Epithelial cell of alveolus of lung (primary cell): ENCODE results near the gene NBR1. TPM values are rescaled to one million over a fixed set of nuclear protein-coding genes. Genes with fewer than 3 reads are reported as not detected.

Experiments
- total RNA-seq: library from RNA; depleted of rRNA; stranded (reverse); fragments of >200 nt; gene quantifications from 2 replicates; pipeline ENCODE4 v1.2.1, GENCODE V29; 2015

NBR1 gene, protein sequence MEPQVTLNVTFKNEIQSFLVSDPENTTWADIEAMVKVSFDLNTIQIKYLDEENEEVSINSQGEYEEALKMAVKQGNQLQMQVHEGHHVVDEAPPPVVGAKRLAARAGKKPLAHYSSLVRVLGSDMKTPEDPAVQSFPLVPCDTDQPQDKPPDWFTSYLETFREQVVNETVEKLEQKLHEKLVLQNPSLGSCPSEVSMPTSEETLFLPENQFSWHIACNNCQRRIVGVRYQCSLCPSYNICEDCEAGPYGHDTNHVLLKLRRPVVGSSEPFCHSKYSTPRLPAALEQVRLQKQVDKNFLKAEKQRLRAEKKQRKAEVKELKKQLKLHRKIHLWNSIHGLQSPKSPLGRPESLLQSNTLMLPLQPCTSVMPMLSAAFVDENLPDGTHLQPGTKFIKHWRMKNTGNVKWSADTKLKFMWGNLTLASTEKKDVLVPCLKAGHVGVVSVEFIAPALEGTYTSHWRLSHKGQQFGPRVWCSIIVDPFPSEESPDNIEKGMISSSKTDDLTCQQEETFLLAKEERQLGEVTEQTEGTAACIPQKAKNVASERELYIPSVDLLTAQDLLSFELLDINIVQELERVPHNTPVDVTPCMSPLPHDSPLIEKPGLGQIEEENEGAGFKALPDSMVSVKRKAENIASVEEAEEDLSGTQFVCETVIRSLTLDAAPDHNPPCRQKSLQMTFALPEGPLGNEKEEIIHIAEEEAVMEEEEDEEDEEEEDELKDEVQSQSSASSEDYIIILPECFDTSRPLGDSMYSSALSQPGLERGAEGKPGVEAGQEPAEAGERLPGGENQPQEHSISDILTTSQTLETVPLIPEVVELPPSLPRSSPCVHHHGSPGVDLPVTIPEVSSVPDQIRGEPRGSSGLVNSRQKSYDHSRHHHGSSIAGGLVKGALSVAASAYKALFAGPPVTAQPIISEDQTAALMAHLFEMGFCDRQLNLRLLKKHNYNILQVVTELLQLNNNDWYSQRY
- 58.8 and 106 TPM in 2 replicates for total RNA-seq

DNA sequence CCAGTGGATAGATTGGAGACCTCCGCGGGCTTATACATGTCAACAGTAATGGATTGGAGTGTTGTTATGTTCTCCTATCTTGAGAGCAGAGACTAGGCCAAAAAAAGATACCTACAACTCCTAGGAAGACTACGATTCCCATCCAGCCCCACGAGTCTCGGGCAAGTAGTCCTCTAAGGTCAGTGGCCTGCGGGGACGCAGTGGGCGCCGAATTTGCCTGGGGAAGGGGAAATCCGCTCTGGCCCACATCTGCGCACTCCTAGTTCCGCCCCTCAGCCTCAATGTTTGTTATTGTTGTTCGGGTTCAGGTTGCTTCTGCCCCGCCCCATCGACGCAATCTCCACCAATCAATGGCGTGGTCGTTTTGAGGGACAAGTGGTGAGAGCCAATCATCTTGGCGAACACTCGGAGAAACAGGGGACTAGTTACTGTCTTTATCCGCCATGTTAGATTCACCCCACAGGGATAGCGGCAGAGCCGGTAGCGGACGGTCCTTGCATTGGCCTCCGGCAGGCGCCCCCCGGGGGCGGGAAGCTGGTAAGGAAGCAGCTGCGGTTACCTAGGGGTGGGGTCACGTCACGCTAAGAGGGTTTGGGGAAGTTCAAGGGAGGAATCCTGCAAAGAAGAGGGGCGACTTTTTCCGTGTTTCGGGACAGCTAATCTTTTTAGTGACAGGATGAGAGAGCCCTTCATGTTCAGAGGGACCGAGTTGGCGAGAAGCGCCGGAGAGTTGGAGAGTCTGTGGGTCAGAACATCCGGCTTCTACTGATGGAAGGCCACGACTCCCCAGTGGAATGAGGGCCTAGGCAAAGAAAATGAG, at the start of gene NBR1:
Gene NBR1, plus strand, starts transcription at position 449 of the 820 bp plus-strand sequence. CDS start 4,586 bp downstream, outside the sequence.

DNA sequence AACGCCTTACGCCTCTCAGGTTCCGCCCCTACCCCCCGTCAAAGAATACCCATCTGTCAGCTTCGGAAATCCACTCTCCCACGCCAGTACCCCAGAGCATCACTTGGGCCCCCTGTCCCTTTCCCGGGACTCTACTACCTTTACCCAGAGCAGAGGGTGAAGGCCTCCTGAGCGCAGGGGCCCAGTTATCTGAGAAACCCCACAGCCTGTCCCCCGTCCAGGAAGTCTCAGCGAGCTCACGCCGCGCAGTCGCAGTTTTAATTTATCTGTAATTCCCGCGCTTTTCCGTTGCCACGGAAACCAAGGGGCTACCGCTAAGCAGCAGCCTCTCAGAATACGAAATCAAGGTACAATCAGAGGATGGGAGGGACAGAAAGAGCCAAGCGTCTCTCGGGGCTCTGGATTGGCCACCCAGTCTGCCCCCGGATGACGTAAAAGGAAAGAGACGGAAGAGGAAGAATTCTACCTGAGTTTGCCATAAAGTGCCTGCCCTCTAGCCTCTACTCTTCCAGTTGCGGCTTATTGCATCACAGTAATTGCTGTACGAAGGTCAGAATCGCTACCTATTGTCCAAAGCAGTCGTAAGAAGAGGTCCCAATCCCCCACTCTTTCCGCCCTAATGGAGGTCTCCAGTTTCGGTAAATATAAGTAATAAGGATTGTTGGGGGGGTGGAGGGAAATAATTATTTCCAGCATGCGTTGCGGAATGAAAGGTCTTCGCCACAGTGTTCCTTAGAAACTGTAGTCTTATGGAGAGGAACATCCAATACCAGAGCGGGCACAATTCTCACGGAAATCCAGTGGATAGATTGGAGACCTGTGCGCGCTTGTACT, 45.7 kb upstream of the NBR1 start, which contains the start of gene BRCA1:
Gene BRCA1, minus strand, starts transcription at position 232 of the 834 bp plus-strand sequence. CDS start 1,268 bp downstream, outside the sequence.

DNA sequence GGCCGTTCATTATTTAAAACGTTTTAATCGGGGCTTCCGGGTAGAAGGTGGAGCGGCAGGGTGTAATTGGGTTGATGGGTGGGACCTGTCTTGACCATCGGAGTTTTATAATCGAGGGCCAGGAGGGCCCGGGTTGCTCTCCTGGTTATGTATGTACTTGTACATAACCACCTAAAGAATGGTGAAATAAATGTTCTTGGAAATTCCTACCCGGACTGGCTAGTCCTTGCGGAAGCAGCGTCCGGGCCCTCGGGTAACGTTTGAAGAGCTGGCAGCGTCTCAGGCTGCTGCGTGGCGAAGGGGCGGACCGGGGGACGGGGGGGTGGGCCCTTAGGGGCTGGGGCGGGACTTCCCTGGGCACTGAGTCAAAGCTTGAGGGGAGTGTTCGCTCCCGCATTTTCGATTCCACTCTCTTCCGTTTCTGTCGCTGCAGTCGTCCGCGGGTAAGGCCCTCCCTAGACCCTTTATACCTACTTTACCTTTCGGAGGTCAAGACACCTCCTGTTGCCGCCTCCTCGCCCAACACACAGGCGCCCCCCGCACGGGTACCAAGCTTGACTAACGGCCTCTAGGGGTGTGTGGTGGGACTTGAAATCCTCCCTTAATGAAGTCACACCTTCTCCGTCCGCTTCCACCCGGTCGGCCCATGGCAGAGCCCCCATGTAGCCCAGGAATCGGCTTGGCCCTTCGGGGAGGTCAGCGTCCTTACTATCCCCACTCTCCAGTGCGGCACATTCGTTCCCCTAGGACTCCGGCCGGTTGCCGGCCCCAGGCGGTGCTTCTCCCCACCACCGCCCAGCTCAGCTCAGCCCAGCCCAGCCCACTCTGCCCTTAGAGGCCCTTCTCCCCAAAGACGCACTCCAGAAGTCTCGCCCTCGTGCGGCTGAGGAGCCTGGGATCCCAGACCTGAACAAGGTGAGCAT, 40.7 kb downstream of the NBR1 start, which contains the start of gene TMEM106A:
Gene TMEM106A, plus strand, starts transcription at position 396 of the 923 bp plus-strand sequence. CDS start 1,167 bp downstream, outside the sequence.

DNA sequence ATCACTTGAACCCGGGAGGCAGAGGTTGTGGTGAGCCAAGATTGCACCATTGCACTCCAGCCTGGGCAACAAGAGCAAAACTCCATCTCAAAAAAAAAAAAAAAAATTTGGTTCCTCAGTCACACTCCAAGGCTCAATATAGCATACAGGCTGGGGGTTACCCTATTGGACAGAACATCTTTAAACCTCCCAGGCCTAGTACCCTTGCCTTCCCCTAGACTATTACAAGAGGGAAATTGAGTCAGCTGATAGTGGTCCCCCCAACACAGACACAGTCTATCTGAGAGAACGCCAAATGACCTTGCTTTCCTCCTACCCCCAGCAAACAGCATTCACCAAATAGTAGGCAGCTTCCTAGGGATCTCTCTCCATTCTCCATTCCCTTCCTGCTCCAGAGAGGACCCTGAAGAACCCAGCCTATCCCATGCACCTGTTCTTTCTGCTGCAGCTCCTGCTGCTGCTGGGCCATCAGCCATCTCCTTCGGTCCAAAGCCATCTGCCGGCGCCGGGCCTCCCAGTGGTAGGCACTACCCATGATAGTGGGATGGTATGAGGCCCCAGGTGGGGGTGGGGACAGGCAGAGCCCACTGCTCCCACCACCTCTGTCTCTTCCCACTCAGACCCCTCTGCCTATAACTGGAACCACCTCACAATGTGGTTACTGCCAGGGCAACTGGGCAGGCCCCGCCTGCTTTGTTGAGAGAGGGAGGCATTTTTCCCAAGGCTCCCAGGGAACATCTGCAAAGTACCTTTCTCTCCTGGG, 57.2 kb downstream of the NBR1 start, which contains the start of gene CCDC200:
Gene CCDC200, minus strand, starts transcription at position 604 of the 763 bp plus-strand sequence. Its CDS starts 69 bp downstream, at position 535.

DNA sequence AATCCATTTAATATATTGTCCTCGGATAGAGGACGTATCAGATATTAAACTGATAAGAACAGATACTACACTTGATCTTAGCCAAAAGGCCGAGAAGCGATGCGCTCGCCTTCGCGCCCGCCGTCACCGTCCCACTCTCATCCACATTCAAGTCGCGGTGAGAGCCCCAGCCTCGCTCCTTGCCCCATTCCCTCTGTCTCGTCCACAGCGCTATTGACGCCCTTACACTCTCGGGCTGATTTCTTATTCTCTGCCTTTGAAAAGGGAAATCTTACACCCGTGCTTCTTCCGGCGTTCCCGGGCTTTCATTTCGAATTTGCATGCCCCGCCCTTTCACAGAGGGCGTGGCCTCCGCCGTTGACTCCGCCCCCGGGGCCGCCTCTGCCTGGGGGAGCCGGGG, 62.9 kb downstream of the NBR1 start, which contains the start of gene RNU2-1:
Gene RNU2-1, minus strand, starts transcription at position 101 of the 400 bp plus-strand sequence.

Other genes with a start within 250 kb of the NBR1 start
- gene AARSD1, start 206.8 kb upstream of the NBR1 start, total RNA-seq = 22.0 and 28.8 TPM in 2 replicates
- gene PTGES3L, start 191.1 kb upstream of the NBR1 start, total RNA-seq = 0.52 TPM in 1 of 2 replicates, not detected in the other
- gene RUNDC1, start 190.6 kb upstream of the NBR1 start, total RNA-seq = 7.9 and 9.5 TPM in 2 replicates
- gene RPL27, start 172.8 kb upstream of the NBR1 start, total RNA-seq = 1,977 and 2,082 TPM in 2 replicates
- 15.1 and 42.8 TPM in 2 replicates for gene IFI35, start 164.4 kb upstream of the NBR1 start, total RNA-seq
- gene VAT1, start 148.8 kb upstream of the NBR1 start, total RNA-seq = 87.4 and 267 TPM in 2 replicates
- 0.65 and 0.80 TPM in 2 replicates for gene RND2, start 146.0 kb upstream of the NBR1 start, total RNA-seq
- gene BRCA1, start 45.9 kb upstream of the NBR1 start, total RNA-seq = 8.0 and 12.9 TPM in 2 replicates
- 2.8 and 5.6 TPM in 2 replicates for gene TMEM106A, start 40.7 kb downstream of the NBR1 start, total RNA-seq
- gene CCDC200, start 57.4 kb downstream of the NBR1 start, total RNA-seq = not detected in 2 replicates
- gene RNU2-1, start 62.8 kb downstream of the NBR1 start, total RNA-seq = not detected in 2 replicates
- 3.5 and 9.3 TPM in 2 replicates for gene ARL4D, start 227.8 kb downstream of the NBR1 start, total RNA-seq